Endodermal cell (in vitro differentiated cells): ENCODE data around the gene ZNF584. TPM values are rescaled to one million over a fixed set of nuclear protein-coding genes. Genes with fewer than 3 reads are reported as not detected.

Experiments
- DNase-seq: peaks from one replicate; pipeline ENCODE4 v3.0.0-alpha.2; 2017
- H3K27ac ChIP-seq: 2 replicates; pipeline ENCODE4 v1.5.1; 2013; ENCODE audit warnings: mild to moderate bottlenecking, low read depth, low read length, moderate library complexity
- H3K27me3 ChIP-seq: 2 replicates; pipeline ENCODE4 v1.6.1; 2013; ENCODE audit warnings: mild to moderate bottlenecking, low read length, moderate library complexity; ENCODE audit not compliant: insufficient read depth, control insufficient read depth, poor library complexity, severe bottlenecking
- H3K36me3 ChIP-seq: 2 replicates; pipeline ENCODE4 v1.7.0; 2013; ENCODE audit warnings: mild to moderate bottlenecking, low read length, moderate library complexity; ENCODE audit not compliant: control insufficient read depth, insufficient read depth
- H3K4me1 ChIP-seq: one replicate; pipeline ENCODE4 v1.7.0; 2013; ENCODE audit warnings: low read length; ENCODE audit not compliant: control insufficient read depth, insufficient read depth
- H3K4me3 ChIP-seq: 2 replicates; pipeline ENCODE4 v1.5.1; 2013; ENCODE audit warnings: mild to moderate bottlenecking, low read length, moderate library complexity
- H3K9ac ChIP-seq: 2 replicates; pipeline ENCODE4 v1.6.1; 2013; ENCODE audit warnings: mild to moderate bottlenecking, low read length, moderate library complexity; ENCODE audit not compliant: poor library complexity, severe bottlenecking; ENCODE audit errors: extremely low read depth
- H3K9me3 ChIP-seq: 2 replicates; pipeline ENCODE4 v1.6.1; 2013; ENCODE audit warnings: mild to moderate bottlenecking, low read length, moderate library complexity; ENCODE audit not compliant: control insufficient read depth
- H3K27ac Mint-ChIP-seq: 2 replicates; pipeline ENCODE4 v1.8.0; 2020; ENCODE audit warnings: mixed read lengths
- H3K27me3 Mint-ChIP-seq: 2 replicates; pipeline ENCODE4 v1.8.0; 2021; ENCODE audit warnings: mild to moderate bottlenecking, mixed read lengths; ENCODE audit not compliant: insufficient read depth
- H3K36me3 Mint-ChIP-seq: 2 replicates; pipeline ENCODE4 v1.8.0; 2020; ENCODE audit warnings: low read depth, mixed read lengths
- H3K4me1 Mint-ChIP-seq: 2 replicates; pipeline ENCODE4 v1.8.0; 2020; ENCODE audit warnings: mixed read lengths
- H3K4me3 Mint-ChIP-seq: 2 replicates; pipeline ENCODE4 v1.8.0; 2020; ENCODE audit warnings: mild to moderate bottlenecking, moderate library complexity, mixed read lengths
- H3K9me3 Mint-ChIP-seq: 2 replicates; pipeline ENCODE4 v1.8.0; 2020; ENCODE audit warnings: mild to moderate bottlenecking, mixed read lengths
- CTCF ChIP-seq: fragments of 200-600 bp; sonication (generic); conservative IDR thresholded peaks from 2 replicates; pipeline ENCODE4 v1.5.0; 2021; ENCODE audit warnings: antibody characterized with exemption, mild to moderate bottlenecking
- WGBS, 2 experiments: methylation state at CpG; one replicate each; pipeline versions ENCODE4 v1.1.5 to v1.1.7; 2013; ENCODE audit warnings: missing lambda C conversion rate in 2 of 2, mixed read lengths in 1 of 2; ENCODE audit not compliant: insufficient coverage in 1 of 2, insufficient read length in 1 of 2; 5-methylcytosine and 5-hydroxymethylcytosine counted together
- total RNA-seq, 2 donors: library from RNA; stranded (reverse); fragmentation: NEBNext Ultra II Directional in 1 of 2; extraction: Animal tissue kit (Norgen Biotek cat#: 25700) in 1 of 2; gene quantifications; 2 replicates in 1 of 2; 3 replicates in 1 of 2; pipeline ENCODE4 v1.2.1, GENCODE V29; 2021

Gene ZNF584
- total RNA-seq, 2 donors from 2014 or later, result 10.3 to 14.8 TPM

DNA sequence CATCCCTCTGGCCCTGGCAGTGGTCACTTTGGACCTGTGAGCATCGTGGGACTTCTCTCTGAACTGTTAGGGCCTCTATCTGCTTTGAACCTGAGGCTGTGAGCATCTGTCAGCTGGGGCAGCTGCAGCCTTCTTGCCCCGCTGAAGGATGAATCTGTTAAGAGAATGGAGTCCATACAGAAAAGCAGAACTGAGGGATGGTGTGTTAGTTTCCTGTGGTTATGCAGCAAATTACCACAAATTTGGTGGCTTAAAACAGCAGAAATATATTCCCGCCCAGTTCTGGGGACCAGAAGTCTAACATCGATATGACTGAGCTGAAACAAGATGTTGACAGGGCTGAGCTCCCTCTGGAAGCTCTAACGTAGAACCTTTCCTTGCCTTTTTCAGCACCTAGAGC lies 44.3 kb upstream of the ZNF584 start:
- Histone ChIP-seq H3K36me3 (no peaks in the 10 kb centered on the region), H3K4me1 (no peaks in the 10 kb centered on the region), H3K9me3 (no peaks in the 10 kb centered on the region), H3K4me3 (no peak overlapping the region), H3K27me3 (no peaks in the 10 kb centered on the region), H3K9ac (no peak overlapping the region), H3K27ac (no peak overlapping the region)
- no peak for TF ChIP-seq CTCF
- H3K9me3 Mint-ChIP-seq, result no peaks in the 10 kb centered on the region
- peaks cover 3% of the 10 kb centered on the region for H3K36me3 Mint-ChIP-seq
- DNase-seq, result no peak
- H3K27me3 Mint-ChIP-seq, result peaks cover 2% of the 10 kb centered on the region
- H3K4me1 Mint-ChIP-seq, result no peaks in the 10 kb centered on the region
- H3K27ac Mint-ChIP-seq, result no peak overlapping the region
- 92 to 93% methylated on average over 5 of the region's 5 CpGs for WGBS, 2 experiments
- H3K4me3 Mint-ChIP-seq, result no peak overlapping the region

GRCh38 chr19:58366585-58367430 lies 41.6 kb upstream of the ZNF584 start:
- Histone ChIP-seq H3K27ac (no peak overlapping the region), H3K27me3 (no peaks in the 10 kb centered on the region), H3K4me3 (no peak overlapping the region), H3K4me1 (no peaks in the 10 kb centered on the region), H3K9ac (no peak overlapping the region), H3K36me3 (no peaks in the 10 kb centered on the region), H3K9me3 (no peaks in the 10 kb centered on the region)
- H3K27me3 Mint-ChIP-seq, result peaks cover 2% of the 10 kb centered on the region
- 93 to 97% methylated on average over 31 to 32 of the region's 32 CpGs for WGBS, 2 experiments
- no peaks in the 10 kb centered on the region for H3K9me3 Mint-ChIP-seq
- H3K4me1 Mint-ChIP-seq, result no peaks in the 10 kb centered on the region
- no peak for TF ChIP-seq CTCF
- peaks cover 7% of the 10 kb centered on the region for H3K36me3 Mint-ChIP-seq
- no peak overlapping the region for H3K4me3 Mint-ChIP-seq
- H3K27ac Mint-ChIP-seq, result no peak overlapping the region
- DNase-seq, result no peak

- Histone ChIP-seq H3K9me3 (no peaks in the 10 kb centered on the region), H3K4me1 (no peaks in the 10 kb centered on the region), H3K9ac (no peak overlapping the region), H3K27ac (no peak overlapping the region), H3K36me3 (no peaks in the 10 kb centered on the region), H3K4me3 (no peak overlapping the region), H3K27me3 (no peaks in the 10 kb centered on the region)
- H3K36me3 Mint-ChIP-seq, result peaks cover 7% of the 10 kb centered on the region
- no peak for DNase-seq
- H3K4me3 Mint-ChIP-seq, result no peak overlapping the region
- H3K27me3 Mint-ChIP-seq, result no peaks in the 10 kb centered on the region
- H3K27ac Mint-ChIP-seq, result no peak overlapping the region
- no peak for TF ChIP-seq CTCF
- no peaks in the 10 kb centered on the region for H3K4me1 Mint-ChIP-seq
- H3K9me3 Mint-ChIP-seq, result no peaks in the 10 kb centered on the region
- 95 to 97% methylated on average over 91 to 106 of the region's 106 CpGs for WGBS, 2 experiments
Observed at GRCh38 chr19:58367698-58368454, 40.6 kb upstream of the ZNF584 start.
